Activated naive CD8-positive, alpha-beta T cell treated with anti-CD3 and anti-CD28 coated beads for 36 hours (primary cell): ENCODE data around the gene DLGAP3. TPM values are rescaled to one million over a fixed set of nuclear protein-coding genes. Genes with fewer than 3 reads are reported as not detected.

Experiments used
- DNase-seq: peaks from one replicate; pipeline ENCODE4 v3.0.0; 2021
- H3K27ac Mint-ChIP-seq: one replicate; pipeline ENCODE4 v1.8.0; 2022; ENCODE audit warnings: mild to moderate bottlenecking, moderate library complexity, mixed read lengths
- H3K27me3 Mint-ChIP-seq: one replicate; pipeline ENCODE4 v1.8.0; 2022; ENCODE audit warnings: mild to moderate bottlenecking, mixed read lengths
- H3K36me3 Mint-ChIP-seq: one replicate; pipeline ENCODE4 v1.8.0; 2021; ENCODE audit warnings: mild to moderate bottlenecking, mixed read lengths
- H3K4me1 Mint-ChIP-seq: one replicate; pipeline ENCODE4 v1.8.0; 2021; ENCODE audit warnings: mixed read lengths
- H3K4me3 Mint-ChIP-seq: one replicate; pipeline ENCODE4 v1.8.0; 2022; ENCODE audit warnings: mild to moderate bottlenecking, moderate library complexity, mixed read lengths
- H3K9me3 Mint-ChIP-seq: one replicate; pipeline ENCODE4 v1.8.0; 2022; ENCODE audit warnings: mixed read lengths
- total RNA-seq, 2 experiments: library from RNA; stranded (reverse); gene quantifications; one replicate each; pipeline ENCODE4 v1.2.3, GENCODE V29; 2021

The DLGAP3 gene
- total RNA-seq, 2 experiments from 2014 or later, result 0.74 to 0.91 TPM

DNA sequence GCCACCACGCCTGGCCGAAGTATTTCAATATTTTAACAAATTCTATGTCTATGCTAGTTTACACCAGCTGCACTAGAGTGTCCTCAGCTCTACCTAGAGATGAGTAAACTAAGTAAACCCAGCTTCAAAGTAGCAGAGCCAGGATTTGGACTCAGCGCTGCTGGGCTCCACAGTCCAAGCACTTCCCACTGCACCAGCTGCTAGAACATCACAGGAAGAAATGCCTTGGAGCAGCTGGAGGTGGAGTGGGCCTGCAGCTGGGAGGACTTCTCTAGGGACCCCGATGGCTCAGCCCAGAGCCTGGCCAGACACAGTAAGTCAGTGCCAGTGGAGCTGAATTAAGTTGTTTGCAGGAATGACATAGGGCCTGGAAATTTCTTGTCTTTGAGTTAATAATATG is 59.7 kb downstream of the DLGAP3 start:
- Mint-ChIP-seq H3K4me3 (no peak overlapping the region), H3K36me3 (no peaks in the 10 kb centered on the region), H3K27me3 (peaks cover 16% of the 10 kb centered on the region), H3K4me1 (peaks cover 17% of the 10 kb centered on the region), H3K9me3 (no peaks in the 10 kb centered on the region), H3K27ac (no peak overlapping the region)
- no peak for DNase-seq

DNA sequence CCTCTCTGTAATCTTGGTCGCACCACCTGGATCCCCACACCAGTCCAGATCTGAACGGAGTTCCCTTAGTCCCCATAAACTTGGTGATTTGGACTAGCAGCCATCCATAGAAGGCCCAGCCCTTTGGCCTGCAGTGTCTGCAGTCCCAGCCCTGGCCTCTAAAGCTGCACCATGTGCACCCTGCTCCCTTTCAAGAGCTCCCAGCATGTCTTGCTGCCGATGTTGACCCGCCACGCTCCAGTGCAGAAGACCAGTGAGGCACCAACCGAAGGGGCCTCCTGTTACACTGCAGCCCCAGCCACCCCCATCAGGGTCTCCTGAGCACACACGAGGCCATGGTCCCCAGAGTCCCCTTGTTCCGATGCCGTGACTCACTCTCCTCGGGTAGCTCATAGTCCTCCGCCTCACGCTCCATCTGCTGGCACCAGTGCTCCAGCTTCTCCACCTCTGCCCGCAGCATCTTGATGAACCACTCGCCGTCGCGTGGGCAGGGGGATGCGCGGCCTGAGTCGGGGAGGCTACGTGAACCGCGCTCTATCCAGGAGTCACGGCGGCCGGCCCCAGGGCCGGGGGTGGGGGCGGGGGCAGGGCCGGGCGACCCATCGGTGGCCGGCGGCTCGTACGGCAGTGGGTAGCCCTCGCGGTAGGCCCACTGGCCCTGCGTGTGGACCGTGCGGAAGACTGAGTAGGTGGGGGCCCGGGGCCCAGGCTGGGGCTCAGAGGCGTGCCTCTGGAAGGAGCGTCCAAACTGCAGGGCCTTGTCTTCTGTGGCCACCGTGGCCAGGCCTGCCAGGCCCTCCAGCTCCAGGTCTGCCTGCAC is 61.0 kb downstream of the DLGAP3 start:
- Mint-ChIP-seq H3K9me3 (no peaks in the 10 kb centered on the region), H3K4me3 (no peak overlapping the region)

GRCh38 chr1:34867415-34867814 is 62.0 kb downstream of the DLGAP3 start:
- H3K9me3 Mint-ChIP-seq, result no peaks in the 10 kb centered on the region
- H3K36me3 Mint-ChIP-seq, result no peaks in the 10 kb centered on the region
- no peak overlapping the region for H3K4me3 Mint-ChIP-seq
- peaks cover 34% of the 10 kb centered on the region for H3K4me1 Mint-ChIP-seq
- no peak for DNase-seq
- H3K27ac Mint-ChIP-seq, result no peak overlapping the region
- H3K27me3 Mint-ChIP-seq, result peaks cover 9% of the 10 kb centered on the region

More for the DNA sequence above, 61.0 kb downstream of the DLGAP3 start:
- peaks cover 16% of the 10 kb centered on the region for H3K27me3 Mint-ChIP-seq
- H3K27ac Mint-ChIP-seq, result no peak overlapping the region
- peaks cover 30% of the 10 kb centered on the region for H3K4me1 Mint-ChIP-seq
- H3K36me3 Mint-ChIP-seq, result no peaks in the 10 kb centered on the region
- DNase-seq, result no peak

GRCh38 chr1:34866762-34867109 is 62.7 kb downstream of the DLGAP3 start:
- H3K27me3 Mint-ChIP-seq, result peaks cover 2% of the 10 kb centered on the region
- peak overlapping the region; percentile 77 for H3K4me3 Mint-ChIP-seq
- H3K27ac Mint-ChIP-seq, result peak overlapping the region; percentile 88

GRCh38 chr1:34865981-34866761 is 63.3 kb downstream of the DLGAP3 start:
- peak; percentile 89 for DNase-seq
- Mint-ChIP-seq H3K36me3 (no peaks in the 10 kb centered on the region), H3K27ac (peak overlapping the region; percentile 88), H3K4me1 (peaks cover 28% of the 10 kb centered on the region), H3K9me3 (no peaks in the 10 kb centered on the region), H3K27me3 (no peaks in the 10 kb centered on the region), H3K4me3 (peak overlapping the region; percentile 77)

More at GRCh38 chr1:34866762-34867109, 62.7 kb downstream of the DLGAP3 start:
- Mint-ChIP-seq H3K9me3 (no peaks in the 10 kb centered on the region), H3K36me3 (no peaks in the 10 kb centered on the region), H3K4me1 (peaks cover 31% of the 10 kb centered on the region)
- DNase-seq, result no peak

GRCh38 chr1:34865573-34865972 is 63.9 kb downstream of the DLGAP3 start:
- peaks cover 25% of the 10 kb centered on the region for H3K4me1 Mint-ChIP-seq
- no peak for DNase-seq
- H3K27me3 Mint-ChIP-seq, result no peaks in the 10 kb centered on the region
- H3K27ac Mint-ChIP-seq, result peak overlapping the region; percentile 73
- H3K36me3 Mint-ChIP-seq, result no peaks in the 10 kb centered on the region
- H3K9me3 Mint-ChIP-seq, result no peaks in the 10 kb centered on the region
- H3K4me3 Mint-ChIP-seq, result peak overlapping the region; percentile 58

DNA sequence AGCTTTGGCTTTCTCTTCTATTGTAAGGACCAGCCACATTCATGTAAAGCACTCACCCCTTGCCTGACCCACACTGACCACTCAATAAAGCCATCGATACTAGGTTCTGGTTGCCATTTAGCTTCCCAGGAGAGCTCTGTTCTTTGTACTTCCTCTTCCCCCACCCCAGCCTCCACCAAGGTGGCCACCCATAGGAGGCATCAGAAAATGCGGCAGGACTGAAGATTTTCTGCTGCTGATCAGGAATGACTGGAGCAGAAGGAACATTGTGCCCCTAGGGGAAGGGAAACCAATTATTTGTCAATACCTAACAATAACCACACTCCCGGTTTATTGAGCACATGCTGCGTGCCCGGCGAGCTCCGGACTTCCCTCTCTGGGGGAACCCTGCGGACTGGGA is 64.7 kb downstream of the DLGAP3 start:
- peaks cover 29% of the 10 kb centered on the region for H3K4me1 Mint-ChIP-seq
- no peak for DNase-seq
- H3K27me3 Mint-ChIP-seq, result no peaks in the 10 kb centered on the region
- no peaks in the 10 kb centered on the region for H3K36me3 Mint-ChIP-seq
- peak overlapping the region; percentile 69 for H3K4me3 Mint-ChIP-seq
- H3K27ac Mint-ChIP-seq, result peak overlapping the region; percentile 72
- peaks cover 3% of the 10 kb centered on the region for H3K9me3 Mint-ChIP-seq

GRCh38 chr1:34863501-34863900 is 65.9 kb downstream of the DLGAP3 start:
- H3K9me3 Mint-ChIP-seq, result peaks cover 3% of the 10 kb centered on the region
- DNase-seq, result no peak
- H3K27me3 Mint-ChIP-seq, result no peaks in the 10 kb centered on the region
- H3K4me3 Mint-ChIP-seq, result no peak overlapping the region
- H3K4me1 Mint-ChIP-seq, result peaks cover 35% of the 10 kb centered on the region
- peaks cover 6% of the 10 kb centered on the region for H3K36me3 Mint-ChIP-seq
- peak overlapping the region; percentile 72 for H3K27ac Mint-ChIP-seq

DNA sequence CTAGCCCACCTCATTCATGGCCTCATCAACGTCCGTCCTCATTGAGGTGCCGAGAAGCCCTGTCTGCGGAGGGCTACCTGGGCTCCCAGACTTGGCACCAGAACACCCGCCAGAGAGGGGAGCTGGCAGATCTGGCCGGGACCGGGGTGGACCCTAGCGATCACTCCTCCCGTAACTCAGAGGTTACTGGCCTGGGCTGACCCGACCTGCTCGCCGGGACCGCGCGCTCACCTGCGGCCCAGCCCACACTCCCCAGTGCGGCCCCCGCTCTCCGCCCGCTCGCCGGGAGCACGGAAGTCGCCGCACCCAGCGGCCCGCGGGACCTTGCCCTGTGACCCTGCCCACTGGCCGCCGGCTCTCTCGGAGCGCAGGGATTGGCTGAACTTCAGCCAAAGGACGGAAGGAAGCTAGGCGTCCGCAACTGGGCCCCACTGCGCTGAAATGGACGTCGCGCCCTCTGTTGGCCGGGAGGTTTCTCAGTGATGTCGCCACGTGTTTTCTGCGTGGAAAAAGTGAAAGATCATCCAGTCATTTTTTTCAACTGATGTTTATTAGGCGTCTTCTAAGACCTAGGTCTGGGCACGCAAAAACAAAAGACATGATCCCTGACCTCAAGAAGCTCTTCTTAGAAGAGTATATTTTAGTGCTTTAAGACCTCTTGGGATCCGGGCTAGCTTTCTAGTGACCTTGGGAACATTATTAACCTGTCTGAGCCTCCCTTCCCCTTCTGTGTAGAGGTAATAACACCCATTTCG is 69.8 kb downstream of the DLGAP3 start, which contains the start of gene SMIM12:
SMIM12 (minus strand) TSS at position 304 of the 755 bp plus-strand sequence. CDS start 3,772 bp downstream, outside the sequence.
- Mint-ChIP-seq H3K27me3 (no peaks in the 10 kb centered on the region), H3K4me3 (peak within 1 kb of the TSS; percentile 97), H3K27ac (peak within 1 kb of the TSS; percentile 95), H3K36me3 (peaks cover 18% of the 10 kb centered on the region), H3K4me1 (peaks cover 51% of the 10 kb centered on the region), H3K9me3 (peaks cover 3% of the 10 kb centered on the region)
- DNase-seq, result peak; percentile 92

DNA sequence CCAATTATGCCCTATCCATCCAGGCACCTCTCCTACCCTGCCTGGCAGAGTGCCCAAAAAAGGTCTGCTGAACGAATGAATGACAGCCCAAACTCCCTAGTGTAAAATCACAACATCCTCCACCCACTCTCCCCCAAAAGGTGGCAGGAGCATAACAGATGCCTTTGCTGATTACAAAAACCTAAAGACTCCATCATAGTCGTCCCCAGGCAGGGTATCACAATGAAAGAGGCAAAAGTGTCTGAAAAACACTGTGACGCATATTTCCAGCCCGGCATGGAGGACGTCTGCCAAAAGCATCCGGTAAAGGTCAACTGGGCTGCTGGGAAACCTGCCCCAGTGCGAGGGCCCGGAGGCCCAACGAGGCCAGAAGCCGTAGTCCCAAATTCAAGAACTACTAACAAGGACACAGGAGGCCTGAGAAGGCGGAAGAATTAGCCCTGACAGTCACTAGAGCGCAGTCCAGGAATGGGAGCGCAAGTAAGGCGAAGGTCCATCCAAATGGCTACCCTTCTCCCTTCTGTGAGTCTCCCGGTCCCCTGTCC is 70.5 kb downstream of the DLGAP3 start:
- Mint-ChIP-seq H3K4me1 (peaks cover 45% of the 10 kb centered on the region), H3K4me3 (peak overlapping the region; percentile 97), H3K36me3 (peaks cover 18% of the 10 kb centered on the region), H3K9me3 (peaks cover 3% of the 10 kb centered on the region), H3K27me3 (no peaks in the 10 kb centered on the region), H3K27ac (peak overlapping the region; percentile 95)
- DNase-seq, result peak; percentile 51

DNA sequence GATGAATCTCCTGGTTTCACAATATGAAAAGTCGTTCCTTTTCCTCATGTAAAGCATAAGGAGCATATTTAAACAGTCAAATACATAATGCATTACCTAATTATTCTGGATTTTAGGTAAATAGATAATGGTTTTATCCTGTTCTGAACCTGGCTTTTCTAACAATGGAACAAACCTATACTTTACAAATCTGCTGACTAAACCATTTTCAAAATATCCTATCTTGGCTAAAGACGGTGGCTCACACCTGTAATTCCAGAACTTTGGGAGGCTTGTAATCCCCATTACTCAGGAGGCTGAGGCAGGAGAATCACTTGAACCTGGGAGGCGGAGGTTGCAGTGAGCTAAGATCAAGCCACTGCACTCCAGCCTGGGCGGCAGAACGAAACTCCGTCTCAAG is 72.8 kb downstream of the DLGAP3 start:
- H3K27me3 Mint-ChIP-seq, result no peaks in the 10 kb centered on the region
- H3K27ac Mint-ChIP-seq, result no peak overlapping the region
- peaks cover 3% of the 10 kb centered on the region for H3K9me3 Mint-ChIP-seq
- DNase-seq, result no peak
- no peak overlapping the region for H3K4me3 Mint-ChIP-seq
- H3K36me3 Mint-ChIP-seq, result peaks cover 18% of the 10 kb centered on the region
- peaks cover 43% of the 10 kb centered on the region for H3K4me1 Mint-ChIP-seq

DNA sequence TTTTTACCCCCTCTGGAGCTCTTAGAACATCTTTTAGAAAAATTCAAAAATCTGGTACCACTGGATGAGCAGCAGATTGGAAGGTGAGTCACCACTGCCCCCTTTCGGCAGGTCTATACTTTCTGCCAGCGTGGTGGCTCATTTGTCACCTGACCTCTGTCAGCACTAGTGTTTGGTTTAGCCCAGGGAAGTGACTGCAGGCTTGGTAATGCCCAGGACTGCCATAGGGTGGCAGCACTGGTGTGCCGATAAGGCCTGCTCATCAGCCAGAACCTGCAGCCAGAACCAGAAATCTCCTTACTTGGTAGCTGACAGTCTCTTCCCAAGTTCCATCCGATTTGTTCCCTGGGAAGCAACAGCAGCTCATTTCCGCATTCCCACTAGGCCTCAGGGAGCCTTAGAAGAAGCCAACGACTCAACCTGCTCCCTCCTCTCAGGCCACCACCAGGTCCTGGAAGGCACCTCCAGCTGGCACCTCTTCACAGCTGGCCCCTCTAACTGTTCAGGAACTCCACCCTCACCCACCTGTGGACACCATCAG is 76.7 kb downstream of the DLGAP3 start:
- Mint-ChIP-seq H3K27me3 (no peaks in the 10 kb centered on the region), H3K27ac (peak overlapping the region; percentile 34), H3K4me3 (no peak overlapping the region), H3K9me3 (no peaks in the 10 kb centered on the region), H3K36me3 (peaks cover 17% of the 10 kb centered on the region), H3K4me1 (peaks cover 33% of the 10 kb centered on the region)
- DNase-seq, result peak; percentile 89

DNA sequence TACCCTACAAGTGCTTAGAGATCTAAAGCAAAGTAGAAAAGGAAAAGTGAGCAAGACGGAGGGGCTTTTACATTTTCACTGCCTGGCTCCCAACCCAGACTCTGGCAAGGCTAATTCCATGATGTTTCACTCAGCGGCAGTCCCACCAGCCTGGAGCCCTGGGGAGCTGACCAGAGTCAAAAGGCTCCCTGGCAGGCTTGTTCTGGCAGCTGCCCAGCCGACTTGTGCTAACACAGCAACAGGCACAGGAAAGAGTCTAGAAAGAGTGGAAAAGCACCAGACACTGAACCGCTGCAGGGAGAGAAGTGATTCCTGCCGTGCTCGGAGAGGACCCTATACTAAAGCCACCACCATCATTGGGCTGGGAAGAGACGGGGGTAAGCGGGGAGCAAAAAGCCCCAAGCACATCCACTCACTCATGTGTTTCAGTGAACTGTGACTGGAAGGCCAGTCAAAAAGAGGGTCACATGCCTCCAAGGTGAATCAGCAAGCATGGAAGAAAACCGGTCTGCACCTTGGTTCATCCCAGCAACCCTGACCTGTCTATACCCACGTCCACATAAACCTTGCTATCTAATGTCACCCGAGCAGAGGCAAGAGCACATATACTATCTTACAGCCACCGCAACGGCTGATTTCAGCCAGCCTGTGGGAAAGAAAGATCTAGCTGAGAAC is 77.9 kb downstream of the DLGAP3 start:
- Mint-ChIP-seq H3K4me3 (no peak overlapping the region), H3K27ac (no peak overlapping the region), H3K9me3 (no peaks in the 10 kb centered on the region), H3K4me1 (peaks cover 24% of the 10 kb centered on the region), H3K36me3 (peaks cover 15% of the 10 kb centered on the region), H3K27me3 (no peaks in the 10 kb centered on the region)
- no peak for DNase-seq

- Mint-ChIP-seq H3K4me1 (peaks cover 20% of the 10 kb centered on the region), H3K4me3 (no peak overlapping the region), H3K27me3 (no peaks in the 10 kb centered on the region), H3K27ac (no peak overlapping the region), H3K9me3 (no peaks in the 10 kb centered on the region), H3K36me3 (peaks cover 11% of the 10 kb centered on the region)
- no peak for DNase-seq
Measured at GRCh38 chr1:34850382-34850781, 79.1 kb downstream of the DLGAP3 start.
